Measurements from ENCODE around the gene RSKR.

- TF ChIP-seq POLR2AphosphoS5 (IDR thresholded peaks at IDR 0.05; ENCODE audit: low read depth, low read length) (no peak), EZH2phosphoT487 (IDR thresholded peaks at IDR 0.05; ENCODE audit: borderline replicate concordance) (no peak), CTCF (IDR thresholded peaks at IDR 0.05 in 2 of 3, conservative IDR thresholded peaks at IDR 0.05 in 1 of 3; ENCODE audit: borderline replicate concordance in 1 of 3, insufficient read depth in 1 of 3, low read depth in 2 of 3, low read length in 2 of 3) (no peak)
Observed at GRCh38 chr17:28624148-28624547, 10.2 kb upstream of the RSKR start.

Data from HCT116 (cell line).